Gastroesophageal sphincter (tissue), 4 donors: ENCODE measurements around the gene NRXN3. TPM values are rescaled to one million over a fixed set of nuclear protein-coding genes. Genes with fewer than 3 reads are reported as not detected.

Experiments
- ATAC-seq: fragments of 150-250 bp; one replicate; pipeline ENCODE4 v1.9.1; 2016; ENCODE audit warnings: mild to moderate bottlenecking, moderate library complexity
- H3K27ac ChIP-seq, 4 donors: fragments of 200-600 bp; sonication (generic) in 3 of 4; 1 replicate in 3 of 4; 2 replicates in 1 of 4; pipeline ENCODE4 v1.5.1; 2016 to 2019
- H3K27me3 ChIP-seq: fragments of 200-600 bp; sonication (generic); one replicate; pipeline ENCODE4 v1.5.1; 2019
- H3K36me3 ChIP-seq, 2 donors: fragments of 200-600 bp; sonication (generic); one replicate each; pipeline ENCODE4 v1.5.1; 2019; ENCODE audit warnings: control low read depth in 1 of 2
- H3K4me1 ChIP-seq, 3 donors: fragments of 200-600 bp; sonication (generic); 1 replicate in 2 of 3; 2 replicates in 1 of 3; pipeline ENCODE4 v1.5.1; 2016 to 2019; ENCODE audit warnings: control low read depth in 2 of 3
- H3K4me3 ChIP-seq, 2 donors: fragments of 200-600 bp; sonication (generic); one replicate each; pipeline ENCODE4 v1.5.1; 2019; ENCODE audit warnings: mild to moderate bottlenecking in 1 of 2, moderate library complexity in 1 of 2
- H3K9me3 ChIP-seq, 3 donors: fragments of 200-600 bp; sonication (generic); one replicate each; pipeline ENCODE4 v1.5.1; 2017 to 2019; ENCODE audit warnings: control low read depth in 2 of 3
- EP300 ChIP-seq: sonication (generic); formaldehyde crosslinking; IDR thresholded peaks from one replicate; pipeline ENCODE4 v1.6.1; 2017; ENCODE audit warnings: antibody characterized with exemption, mild to moderate bottlenecking
- POLR2A ChIP-seq, 2 donors: fragments of 450-650 bp; IDR thresholded peaks; one replicate each; pipeline ENCODE4 v1.6.1; 2017; ENCODE audit warnings: antibody characterized with exemption in 2 of 2, mild to moderate bottlenecking in 2 of 2, moderate library complexity in 1 of 2
- POLR2AphosphoS5 ChIP-seq: sonication (generic); formaldehyde crosslinking; IDR thresholded peaks from one replicate; pipeline ENCODE4 v1.6.1; 2017; ENCODE audit warnings: antibody characterized with exemption
- WGBS, 2 donors: methylation state at CpG; one replicate each; pipeline ENCODE4 v1.1.5; 2018; ENCODE audit warnings: low coverage in 1 of 2; 5-methylcytosine and 5-hydroxymethylcytosine counted together
- total RNA-seq, 4 donors: library from RNA; depleted of rRNA; stranded (reverse); fragments of >200 nt; gene quantifications; one replicate each; pipeline ENCODE4 v1.1.0, GENCODE V29; 2016
- TF ChIP-seq, protein P1 (sequence below), 4 experiments: fragments of 200-600 bp in 2 of 4; fragments of 450-650 bp in 2 of 4; sonication (generic) in 1 of 4; IDR thresholded peaks; one replicate each; pipeline ENCODE4 v1.5.1; 2017 to 2019; ENCODE audit warnings: antibody characterized with exemption in 4 of 4, mild to moderate bottlenecking in 2 of 4, moderate library complexity in 2 of 4

Gene NRXN3
- total RNA-seq, 4 donors from 2014 or later, result 74.2 to 192 (median 98.2) TPM

DNA sequence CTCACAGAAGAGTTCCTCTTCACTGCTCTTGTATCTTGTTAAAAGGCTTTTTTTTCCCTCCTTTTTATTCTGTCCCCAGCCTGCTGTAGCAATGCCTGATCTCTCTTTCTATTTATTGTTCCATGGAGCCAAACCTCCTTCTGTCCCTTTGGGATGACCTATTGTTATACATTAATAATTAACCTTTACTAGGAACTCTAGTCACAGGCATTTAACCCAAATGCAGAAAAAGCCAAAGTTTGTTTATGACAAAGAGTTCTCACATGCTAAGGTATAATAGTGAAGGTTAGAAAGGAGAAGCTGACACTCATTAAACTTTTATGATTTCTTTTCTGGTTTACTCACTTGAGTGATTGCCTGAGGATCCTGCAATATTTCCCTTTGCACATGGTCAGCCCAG is 535.8 kb downstream of the NRXN3 start:
- Histone ChIP-seq H3K36me3 (no peaks in the 10 kb centered on the region), H3K4me1 (no peaks in the 10 kb centered on the region), H3K4me3 (no peak overlapping the region), H3K27me3 (peaks cover 9% of the 10 kb centered on the region), H3K9me3 (no peaks in the 10 kb centered on the region), H3K27ac (no peak overlapping the region)
- TF ChIP-seq POLR2A (IDR thresholded peaks at IDR 0.05), result no peak
- TF ChIP-seq POLR2AphosphoS5, result no peak
- TF ChIP-seq, protein P1, sequence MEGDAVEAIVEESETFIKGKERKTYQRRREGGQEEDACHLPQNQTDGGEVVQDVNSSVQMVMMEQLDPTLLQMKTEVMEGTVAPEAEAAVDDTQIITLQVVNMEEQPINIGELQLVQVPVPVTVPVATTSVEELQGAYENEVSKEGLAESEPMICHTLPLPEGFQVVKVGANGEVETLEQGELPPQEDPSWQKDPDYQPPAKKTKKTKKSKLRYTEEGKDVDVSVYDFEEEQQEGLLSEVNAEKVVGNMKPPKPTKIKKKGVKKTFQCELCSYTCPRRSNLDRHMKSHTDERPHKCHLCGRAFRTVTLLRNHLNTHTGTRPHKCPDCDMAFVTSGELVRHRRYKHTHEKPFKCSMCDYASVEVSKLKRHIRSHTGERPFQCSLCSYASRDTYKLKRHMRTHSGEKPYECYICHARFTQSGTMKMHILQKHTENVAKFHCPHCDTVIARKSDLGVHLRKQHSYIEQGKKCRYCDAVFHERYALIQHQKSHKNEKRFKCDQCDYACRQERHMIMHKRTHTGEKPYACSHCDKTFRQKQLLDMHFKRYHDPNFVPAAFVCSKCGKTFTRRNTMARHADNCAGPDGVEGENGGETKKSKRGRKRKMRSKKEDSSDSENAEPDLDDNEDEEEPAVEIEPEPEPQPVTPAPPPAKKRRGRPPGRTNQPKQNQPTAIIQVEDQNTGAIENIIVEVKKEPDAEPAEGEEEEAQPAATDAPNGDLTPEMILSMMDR (IDR thresholded peaks at IDR 0.05), result no peak
- no peak for TF ChIP-seq EP300
- no peak for ATAC-seq

DNA sequence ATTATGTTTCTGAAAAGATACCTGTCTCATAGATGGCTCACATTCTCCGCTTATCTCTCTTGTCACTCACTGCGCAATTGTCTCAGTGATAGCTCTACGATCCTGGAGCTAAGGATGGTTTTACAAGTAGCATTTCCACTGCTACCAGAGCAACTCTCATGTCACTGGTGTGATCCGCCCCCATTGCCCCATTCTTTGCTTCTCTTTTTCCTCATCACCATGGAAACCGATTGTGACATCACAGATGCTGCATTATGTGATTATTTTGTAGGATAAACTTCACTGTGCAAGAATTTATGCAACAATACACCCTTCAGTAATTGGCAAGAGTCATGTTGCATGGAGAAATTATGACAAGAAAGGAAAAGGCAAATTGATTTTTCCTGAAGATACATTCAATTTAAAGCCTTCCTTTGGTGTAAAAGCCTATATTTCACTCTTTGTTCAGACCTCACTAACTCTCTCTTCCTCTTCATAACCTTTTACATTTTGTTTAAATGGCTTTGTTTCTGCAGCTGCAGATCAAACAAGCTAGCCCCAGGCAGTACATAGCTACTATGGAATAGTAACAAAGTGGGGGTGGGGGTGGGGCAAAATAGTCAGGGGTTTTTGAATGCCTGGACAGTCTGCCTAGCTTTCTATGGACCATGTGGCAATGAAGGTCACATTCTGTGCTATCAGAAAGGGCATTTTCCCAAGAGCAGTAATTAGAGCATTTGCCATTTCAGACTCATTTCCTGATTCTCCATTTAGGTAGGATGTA is 539.8 kb downstream of the NRXN3 start:
- Histone ChIP-seq H3K9me3 (no peaks in the 10 kb centered on the region), H3K27me3 (peaks cover 3% of the 10 kb centered on the region), H3K4me1 (no peaks in the 10 kb centered on the region), H3K4me3 (no peak overlapping the region), H3K36me3 (no peaks in the 10 kb centered on the region), H3K27ac (no peak overlapping the region)
- 61 to 82% methylated on average over 4 to 5 of the region's 5 CpGs for WGBS, 2 donors
- ATAC-seq, result no peak
- TF ChIP-seq POLR2A (IDR thresholded peaks at IDR 0.05), result no peak

DNA sequence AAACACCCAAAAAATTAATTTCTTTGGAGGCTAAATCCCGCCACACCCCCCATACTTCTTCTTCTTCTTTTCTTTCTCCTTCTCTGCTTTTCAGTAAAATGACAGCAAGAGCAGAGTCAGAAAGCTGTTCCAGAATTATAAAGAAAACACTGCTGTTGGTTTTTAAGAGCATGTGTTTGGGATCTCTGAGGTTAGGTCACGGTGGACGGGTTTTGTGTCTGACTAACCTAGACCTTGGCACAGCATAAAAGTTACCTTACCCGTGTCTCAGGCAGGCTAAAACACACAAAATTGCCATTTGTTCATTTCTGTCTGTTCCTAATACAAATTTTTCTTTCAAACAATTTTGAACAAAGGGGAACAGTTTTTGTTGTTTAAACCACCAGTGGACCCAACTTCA is 540.8 kb downstream of the NRXN3 start:
- ATAC-seq, result no peak
- H3K4me3 ChIP-seq, result no peak overlapping the region

DNA sequence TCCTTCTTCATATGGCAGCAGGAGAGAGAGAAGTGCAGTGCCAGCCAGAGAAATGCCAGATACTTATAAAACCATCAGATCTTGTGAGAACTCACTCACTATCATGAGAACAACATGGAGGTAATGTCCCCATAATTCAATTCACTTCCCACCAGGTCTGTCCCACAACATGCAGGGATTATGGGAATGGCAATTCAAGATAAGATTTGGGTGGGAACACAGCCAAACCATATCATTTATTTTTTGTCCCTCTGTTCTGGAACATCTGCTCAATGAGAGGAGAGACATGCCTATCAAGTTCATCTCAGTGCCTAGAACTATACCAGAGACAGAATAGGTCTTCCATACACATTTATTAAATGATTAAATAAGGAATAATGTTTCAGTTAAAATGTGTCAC is 543.5 kb downstream of the NRXN3 start:
- TF ChIP-seq POLR2A (IDR thresholded peaks at IDR 0.05) (no peak), POLR2AphosphoS5 (no peak), EP300 (no peak)
- TF ChIP-seq, protein P1 (IDR thresholded peaks at IDR 0.05), result no peak
- ATAC-seq, result no peak

More for the DNA sequence above, 540.8 kb downstream of the NRXN3 start:
- H3K4me1 ChIP-seq, result no peaks in the 10 kb centered on the region
- no peaks in the 10 kb centered on the region for H3K9me3 ChIP-seq
- no peak overlapping the region for H3K27ac ChIP-seq
- H3K27me3 ChIP-seq, result no peaks in the 10 kb centered on the region
- WGBS, 2 donors, result 27 to 60% methylated on average over 2 to 4 of the region's 4 CpGs
- no peaks in the 10 kb centered on the region for H3K36me3 ChIP-seq
- TF ChIP-seq, protein P1 (IDR thresholded peaks at IDR 0.05), result no peak
- TF ChIP-seq EP300 (no peak), POLR2AphosphoS5 (no peak), POLR2A (IDR thresholded peaks at IDR 0.05) (no peak)

DNA sequence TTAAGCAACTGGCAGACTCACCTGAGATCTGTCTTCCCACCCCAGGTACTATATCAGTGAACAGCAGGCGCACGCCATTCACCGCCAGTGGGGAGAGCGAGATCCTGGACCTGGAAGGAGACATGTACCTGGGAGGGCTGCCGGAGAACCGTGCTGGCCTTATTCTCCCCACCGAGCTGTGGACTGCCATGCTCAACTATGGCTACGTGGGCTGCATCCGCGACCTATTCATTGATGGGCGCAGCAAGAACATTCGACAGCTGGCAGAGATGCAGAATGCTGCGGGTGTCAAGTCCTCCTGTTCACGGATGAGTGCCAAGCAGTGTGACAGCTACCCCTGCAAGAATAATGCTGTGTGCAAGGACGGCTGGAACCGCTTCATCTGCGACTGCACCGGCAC is 544.5 kb downstream of the NRXN3 start:
- H3K27ac ChIP-seq, result no peak overlapping the region
- no peaks in the 10 kb centered on the region for H3K9me3 ChIP-seq
- H3K4me1 ChIP-seq, result no peaks in the 10 kb centered on the region
- no peak overlapping the region for H3K4me3 ChIP-seq
- no peaks in the 10 kb centered on the region for H3K27me3 ChIP-seq
- no peak for TF ChIP-seq POLR2A (IDR thresholded peaks at IDR 0.05)
- TF ChIP-seq EP300, result no peak
- TF ChIP-seq, protein P1 (IDR thresholded peaks at IDR 0.05), result no peak
- TF ChIP-seq POLR2AphosphoS5, result no peak
- ATAC-seq, result no peak
- 80 to 90% methylated on average over 3 to 4 of the region's 18 CpGs for WGBS, 2 donors
- no peaks in the 10 kb centered on the region for H3K36me3 ChIP-seq

More for the DNA sequence above, 543.5 kb downstream of the NRXN3 start:
- Histone ChIP-seq H3K27me3 (no peaks in the 10 kb centered on the region), H3K9me3 (no peaks in the 10 kb centered on the region), H3K4me3 (no peak overlapping the region), H3K36me3 (no peaks in the 10 kb centered on the region), H3K4me1 (no peaks in the 10 kb centered on the region), H3K27ac (no peak overlapping the region)
